KMS-11 (cell line): ENCODE measurements around the gene CNTN1.

Experiments used
- H2AFZ ChIP-seq: fragments of 200-600 bp; sonication (generic); 2 replicates; pipeline ENCODE4 v1.6.1; 2016; ENCODE audit warnings: antibody characterized with exemption, mixed run types, low read depth
- H3K27ac ChIP-seq: fragments of 200-600 bp; sonication (generic); 2 replicates; pipeline ENCODE4 v1.6.1; 2016; ENCODE audit warnings: mild to moderate bottlenecking, mixed run types
- H3K27me3 ChIP-seq: fragments of 200-600 bp; sonication (generic); 2 replicates; pipeline ENCODE4 v1.6.1; 2017; ENCODE audit warnings: mild to moderate bottlenecking, low read depth, mixed run types, moderate library complexity; ENCODE audit not compliant: insufficient read depth
- H3K36me3 ChIP-seq: fragments of 200-600 bp; sonication (generic); 2 replicates; pipeline ENCODE4 v1.6.1; 2017; ENCODE audit warnings: mild to moderate bottlenecking, mixed run types; ENCODE audit not compliant: insufficient read depth
- H3K4me1 ChIP-seq: fragments of 200-600 bp; sonication (generic); 2 replicates; pipeline ENCODE4 v1.6.1; 2016; ENCODE audit warnings: mild to moderate bottlenecking, low read depth, mixed run types; ENCODE audit not compliant: poor library complexity, severe bottlenecking
- H3K4me2 ChIP-seq: fragments of 200-600 bp; sonication (generic); 2 replicates; pipeline ENCODE4 v1.7.0; 2016; ENCODE audit warnings: mild to moderate bottlenecking, mixed run types
- H3K4me3 ChIP-seq: fragments of 200-600 bp; sonication (generic); IDR thresholded peaks from 2 replicates; pipeline ENCODE4 v1.6.1; 2017; ENCODE audit warnings: low read depth, low read length, mixed read lengths; ENCODE audit not compliant: insufficient read depth
- H3K79me2 ChIP-seq: fragments of 200-600 bp; sonication (generic); 2 replicates; pipeline ENCODE4 v1.6.1; 2016; ENCODE audit warnings: low read depth, mixed run types; ENCODE audit not compliant: insufficient read depth
- H3K9ac ChIP-seq: fragments of 200-600 bp; sonication (generic); 2 replicates; pipeline ENCODE4 v1.6.1; 2016; ENCODE audit warnings: mild to moderate bottlenecking, mixed run types
- H4K20me1 ChIP-seq: fragments of 200-600 bp; sonication (generic); 2 replicates; pipeline ENCODE4 v1.6.1; 2016; ENCODE audit warnings: mild to moderate bottlenecking, mixed run types; ENCODE audit not compliant: insufficient read depth
- TF ChIP-seq, protein P1 (sequence below): fragments of 200-600 bp; sonication (generic); conservative IDR thresholded peaks from 2 replicates; pipeline ENCODE4 v1.6.1; 2017; ENCODE audit warnings: low read depth, mild to moderate bottlenecking, antibody characterized with exemption, low read length, moderate library complexity, mixed read lengths

The CNTN1 gene

DNA sequence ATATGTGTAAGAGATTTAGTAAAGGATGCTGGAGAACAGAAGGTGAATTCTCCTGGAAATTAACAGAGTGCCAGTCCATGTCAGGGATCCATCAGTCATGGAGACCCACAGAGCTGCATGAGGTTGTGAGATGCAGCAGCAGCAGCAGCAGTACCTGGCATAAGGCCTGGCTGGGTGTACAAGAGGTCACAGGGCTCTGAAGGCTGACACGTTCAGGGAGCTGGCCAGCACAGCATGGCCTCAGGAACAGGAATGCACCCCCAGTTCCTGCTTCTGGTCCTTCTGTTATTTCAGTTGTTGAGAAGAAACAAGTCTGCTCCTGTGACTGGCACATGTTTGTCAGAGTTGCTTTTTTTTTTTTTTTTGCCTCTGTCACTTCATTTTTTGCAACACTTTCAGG is 210.8 kb downstream of the CNTN1 start:
- Histone ChIP-seq H2AFZ (no peak overlapping the region), H3K36me3 (no peaks in the 10 kb centered on the region), H3K4me1 (peaks cover 19% of the 10 kb centered on the region), H3K27me3 (no peaks in the 10 kb centered on the region), H3K27ac (no peak overlapping the region), H3K4me3 (no peak overlapping the region), H3K79me2 (no peaks in the 10 kb centered on the region), H3K9ac (no peak overlapping the region), H3K4me2 (no peak overlapping the region), H4K20me1 (no peaks in the 10 kb centered on the region)
- TF ChIP-seq, protein P1, sequence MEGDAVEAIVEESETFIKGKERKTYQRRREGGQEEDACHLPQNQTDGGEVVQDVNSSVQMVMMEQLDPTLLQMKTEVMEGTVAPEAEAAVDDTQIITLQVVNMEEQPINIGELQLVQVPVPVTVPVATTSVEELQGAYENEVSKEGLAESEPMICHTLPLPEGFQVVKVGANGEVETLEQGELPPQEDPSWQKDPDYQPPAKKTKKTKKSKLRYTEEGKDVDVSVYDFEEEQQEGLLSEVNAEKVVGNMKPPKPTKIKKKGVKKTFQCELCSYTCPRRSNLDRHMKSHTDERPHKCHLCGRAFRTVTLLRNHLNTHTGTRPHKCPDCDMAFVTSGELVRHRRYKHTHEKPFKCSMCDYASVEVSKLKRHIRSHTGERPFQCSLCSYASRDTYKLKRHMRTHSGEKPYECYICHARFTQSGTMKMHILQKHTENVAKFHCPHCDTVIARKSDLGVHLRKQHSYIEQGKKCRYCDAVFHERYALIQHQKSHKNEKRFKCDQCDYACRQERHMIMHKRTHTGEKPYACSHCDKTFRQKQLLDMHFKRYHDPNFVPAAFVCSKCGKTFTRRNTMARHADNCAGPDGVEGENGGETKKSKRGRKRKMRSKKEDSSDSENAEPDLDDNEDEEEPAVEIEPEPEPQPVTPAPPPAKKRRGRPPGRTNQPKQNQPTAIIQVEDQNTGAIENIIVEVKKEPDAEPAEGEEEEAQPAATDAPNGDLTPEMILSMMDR: no peak

GRCh38 chr12:40907115-40907527 is 214.9 kb downstream of the CNTN1 start:
- TF ChIP-seq, protein P1: no peak
- H3K9ac ChIP-seq: peak overlapping the region; percentile 54; the same call in 1 of the 2 replicates
- H3K36me3 ChIP-seq: no peaks in the 10 kb centered on the region; the same call in 1 of the 2 replicates
- no peaks in the 10 kb centered on the region for H4K20me1 ChIP-seq
- no peaks in the 10 kb centered on the region for H3K79me2 ChIP-seq
- H3K27me3 ChIP-seq: no peaks in the 10 kb centered on the region
- H3K4me3 ChIP-seq: no peak overlapping the region
- peaks cover 23% of the 10 kb centered on the region for H3K4me1 ChIP-seq
- peak overlapping the region; percentile 73 for H3K4me2 ChIP-seq
- H3K27ac ChIP-seq: peak overlapping the region; percentile 91
- H2AFZ ChIP-seq: peak overlapping the region; percentile 41

DNA sequence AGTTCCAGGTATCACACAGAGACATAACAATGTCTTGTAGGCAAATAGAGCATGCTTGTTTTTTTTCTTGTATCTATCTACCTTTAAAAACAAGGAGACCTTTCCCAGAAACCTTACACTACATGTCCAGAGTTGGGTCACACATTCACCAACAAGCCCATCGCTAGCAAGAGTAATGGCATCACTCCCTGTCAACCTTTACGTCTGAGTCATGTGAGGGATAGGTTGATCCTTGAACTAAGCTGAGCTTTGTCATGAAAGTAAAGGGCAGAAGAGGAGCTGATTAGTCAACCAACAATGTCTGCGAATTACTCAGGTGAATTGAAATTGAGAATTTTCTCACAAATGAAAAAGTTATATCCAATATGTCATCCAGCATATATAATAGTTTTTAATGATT is 219.4 kb downstream of the CNTN1 start:
- Histone ChIP-seq H3K27me3 (no peaks in the 10 kb centered on the region), H3K4me2 (no peak overlapping the region), H3K79me2 (no peaks in the 10 kb centered on the region), H3K36me3 (no peaks in the 10 kb centered on the region; the same call in 1 of the 2 replicates), H3K9ac (no peak overlapping the region), H3K27ac (no peak overlapping the region), H2AFZ (no peak overlapping the region), H3K4me1 (peaks cover 18% of the 10 kb centered on the region), H3K4me3 (no peak overlapping the region), H4K20me1 (no peaks in the 10 kb centered on the region)
- TF ChIP-seq, protein P1: no peak

DNA sequence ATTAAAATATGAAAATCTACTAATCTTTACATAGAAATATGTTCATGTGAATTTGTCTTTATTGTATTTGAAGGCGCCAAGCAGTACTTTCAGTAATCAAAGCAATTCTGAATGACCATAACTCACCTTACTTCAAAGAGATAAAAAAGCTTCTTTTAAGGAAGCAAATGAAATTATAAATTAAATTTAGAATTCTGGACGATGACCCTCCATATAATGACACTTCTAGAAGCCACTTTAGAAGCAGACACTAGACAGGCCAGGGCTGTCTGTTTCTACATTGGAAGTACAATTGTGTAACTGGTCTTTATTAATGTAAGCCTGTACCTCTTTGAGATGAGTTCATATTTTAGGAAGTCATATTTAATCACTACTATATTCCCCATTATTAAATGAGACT is 222.9 kb downstream of the CNTN1 start:
- Histone ChIP-seq H3K4me1 (no peaks in the 10 kb centered on the region), H3K4me3 (no peak overlapping the region), H3K9ac (no peak overlapping the region), H3K27me3 (no peaks in the 10 kb centered on the region), H2AFZ (no peak overlapping the region), H3K27ac (no peak overlapping the region), H3K79me2 (no peaks in the 10 kb centered on the region), H3K4me2 (no peak overlapping the region), H4K20me1 (no peaks in the 10 kb centered on the region), H3K36me3 (no peaks in the 10 kb centered on the region; the same call in 1 of the 2 replicates)
- TF ChIP-seq, protein P1: no peak
